ENCODE results near the gene DLG1. TPM values are rescaled to one million over a fixed set of nuclear protein-coding genes. Genes with fewer than 3 reads are reported as not detected.
A peak's percentile ranks its signal among the peaks of the same experiment; 100 is the strongest.

Gene DLG1
- total RNA-seq, 1 experiment from 2014 or later = 121 TPM

GRCh38 chr3:197225579-197225978 lies 72.8 kb downstream of the DLG1 start:
- Mint-ChIP-seq H3K4me3 (ENCODE audit: unreplicated experiment) (no peak overlapping the region), H3K36me3 (ENCODE audit: insufficient read depth, unreplicated experiment) (peaks cover 6% of the 10 kb centered on the region), H3K27ac (ENCODE audit: low read depth, unreplicated experiment) (no peak overlapping the region), H3K9me3 (ENCODE audit: unreplicated experiment) (no peaks in the 10 kb centered on the region), H3K4me1 (ENCODE audit: insufficient read depth, unreplicated experiment) (peaks cover 20% of the 10 kb centered on the region), H3K27me3 (ENCODE audit: insufficient read depth, unreplicated experiment) (no peaks in the 10 kb centered on the region)
- CTCF ChIA-PET = interaction anchor here (0.8 to 4.8 kb wide), 5 partner anchors 11 to 277 kb away, joined by 3 to 41 read pairs (median 18); no protein-coding TSS in a partner anchor
- no peak for DNase-seq (ENCODE audit: unreplicated experiment)
- TF ChIP-seq, protein P1, sequence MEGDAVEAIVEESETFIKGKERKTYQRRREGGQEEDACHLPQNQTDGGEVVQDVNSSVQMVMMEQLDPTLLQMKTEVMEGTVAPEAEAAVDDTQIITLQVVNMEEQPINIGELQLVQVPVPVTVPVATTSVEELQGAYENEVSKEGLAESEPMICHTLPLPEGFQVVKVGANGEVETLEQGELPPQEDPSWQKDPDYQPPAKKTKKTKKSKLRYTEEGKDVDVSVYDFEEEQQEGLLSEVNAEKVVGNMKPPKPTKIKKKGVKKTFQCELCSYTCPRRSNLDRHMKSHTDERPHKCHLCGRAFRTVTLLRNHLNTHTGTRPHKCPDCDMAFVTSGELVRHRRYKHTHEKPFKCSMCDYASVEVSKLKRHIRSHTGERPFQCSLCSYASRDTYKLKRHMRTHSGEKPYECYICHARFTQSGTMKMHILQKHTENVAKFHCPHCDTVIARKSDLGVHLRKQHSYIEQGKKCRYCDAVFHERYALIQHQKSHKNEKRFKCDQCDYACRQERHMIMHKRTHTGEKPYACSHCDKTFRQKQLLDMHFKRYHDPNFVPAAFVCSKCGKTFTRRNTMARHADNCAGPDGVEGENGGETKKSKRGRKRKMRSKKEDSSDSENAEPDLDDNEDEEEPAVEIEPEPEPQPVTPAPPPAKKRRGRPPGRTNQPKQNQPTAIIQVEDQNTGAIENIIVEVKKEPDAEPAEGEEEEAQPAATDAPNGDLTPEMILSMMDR (IDR thresholded peaks at IDR 0.05; ENCODE audit: unreplicated experiment) = no peak
- intact Hi-C loops (cut with micrococcal nuclease) = no loop called here
- BruUV-seq (replicated peaks) = no TSS peak
- POLR2A ChIA-PET = interaction anchor here (1.6 kb wide), 2 partner anchors 9 to 31 kb away, joined by 3 to 5 read pairs; no protein-coding TSS in a partner anchor

GRCh38 chr3:197224034-197224444 lies 74.4 kb downstream of the DLG1 start:
- BruUV-seq (replicated peaks) = no TSS peak
- H3K9me3 Mint-ChIP-seq (ENCODE audit: unreplicated experiment) = no peaks in the 10 kb centered on the region

GRCh38 chr3:197222937-197223370 lies 75.5 kb downstream of the DLG1 start:
- ChIA-PET POLR2A (interaction anchor here (0.7 to 1.4 kb wide), 7 partner anchors 8 to 288 kb away, joined by 3 to 4 read pairs (median 3); no protein-coding TSS in a partner anchor), CTCF (interaction anchor here (0.8 to 4.8 kb wide), 15 partner anchors 12 to 328 kb away, joined by 3 to 41 read pairs (median 5); no protein-coding TSS in a partner anchor)
- DNase-seq (ENCODE audit: unreplicated experiment) = no peak
- peaks cover 6% of the 10 kb centered on the region for H3K36me3 Mint-ChIP-seq (ENCODE audit: insufficient read depth, unreplicated experiment)
- TF ChIP-seq, protein P1 (IDR thresholded peaks at IDR 0.05; ENCODE audit: unreplicated experiment) = no peak
- no TSS peak for BruUV-seq (replicated peaks)
- intact Hi-C loops (cut with micrococcal nuclease) = no loop called here
- no peaks in the 10 kb centered on the region for H3K27me3 Mint-ChIP-seq (ENCODE audit: insufficient read depth, unreplicated experiment)
- H3K4me1 Mint-ChIP-seq (ENCODE audit: insufficient read depth, unreplicated experiment) = peaks cover 23% of the 10 kb centered on the region
- no peak overlapping the region for H3K4me3 Mint-ChIP-seq (ENCODE audit: unreplicated experiment)
- H3K27ac Mint-ChIP-seq (ENCODE audit: low read depth, unreplicated experiment) = no peak overlapping the region
- H3K9me3 Mint-ChIP-seq (ENCODE audit: unreplicated experiment) = no peaks in the 10 kb centered on the region

More at GRCh38 chr3:197224034-197224444, 74.4 kb downstream of the DLG1 start:
- ChIA-PET CTCF (interaction anchor here (0.5 to 4.8 kb wide), 18 partner anchors 10 to 504 kb away, joined by 3 to 41 read pairs (median 3); no protein-coding TSS in a partner anchor), POLR2A (interaction anchor here (0.9 to 1.6 kb wide), 4 partner anchors 8 to 66 kb away, joined by 3 to 5 read pairs (median 4); no protein-coding TSS in a partner anchor)
- Mint-ChIP-seq H3K27ac (ENCODE audit: low read depth, unreplicated experiment) (no peak overlapping the region), H3K27me3 (ENCODE audit: insufficient read depth, unreplicated experiment) (no peaks in the 10 kb centered on the region), H3K36me3 (ENCODE audit: insufficient read depth, unreplicated experiment) (peaks cover 6% of the 10 kb centered on the region), H3K4me1 (ENCODE audit: insufficient read depth, unreplicated experiment) (peaks cover 23% of the 10 kb centered on the region), H3K4me3 (ENCODE audit: unreplicated experiment) (no peak overlapping the region)
- TF ChIP-seq, protein P1 (IDR thresholded peaks at IDR 0.05; ENCODE audit: unreplicated experiment) = peak; percentile 38
- intact Hi-C loops (cut with micrococcal nuclease) = loop anchor here (1.0 kb wide), 2 partner anchors 232 to 278 kb away; no protein-coding TSS in a partner anchor
- DNase-seq (ENCODE audit: unreplicated experiment) = peak; percentile 67

GRCh38 chr3:197219619-197220018 lies 78.8 kb downstream of the DLG1 start:
- no peak for DNase-seq (ENCODE audit: unreplicated experiment)
- intact Hi-C loops (cut with micrococcal nuclease) = no loop called here
- H3K4me3 Mint-ChIP-seq (ENCODE audit: unreplicated experiment) = no peak overlapping the region
- H3K27me3 Mint-ChIP-seq (ENCODE audit: insufficient read depth, unreplicated experiment) = no peaks in the 10 kb centered on the region
- ChIA-PET CTCF (interaction anchor here (0.6 kb wide), 1 partner anchor 274 kb away, joined by 3 read pairs; no protein-coding TSS in a partner anchor), POLR2A (no interaction called here)
- H3K4me1 Mint-ChIP-seq (ENCODE audit: insufficient read depth, unreplicated experiment) = peaks cover 48% of the 10 kb centered on the region
- no TSS peak for BruUV-seq (replicated peaks)
- peaks cover 5% of the 10 kb centered on the region for H3K36me3 Mint-ChIP-seq (ENCODE audit: insufficient read depth, unreplicated experiment)
- TF ChIP-seq, protein P1 (IDR thresholded peaks at IDR 0.05; ENCODE audit: unreplicated experiment) = no peak
- H3K27ac Mint-ChIP-seq (ENCODE audit: low read depth, unreplicated experiment) = no peak overlapping the region
- no peaks in the 10 kb centered on the region for H3K9me3 Mint-ChIP-seq (ENCODE audit: unreplicated experiment)
